Gastroesophageal sphincter (tissue), 4 donors: ENCODE measurements around the gene CDK17. TPM values are rescaled to one million over a fixed set of nuclear protein-coding genes. Genes with fewer than 3 reads are reported as not detected.
A peak's percentile ranks its signal among the peaks of the same experiment; 100 is the strongest.
"Not testable (repeated sequence)": the region's sequence is repeated elsewhere in the genome, so short reads cannot be mapped to it uniquely, and the experiment has no call there.

Source experiments
- ATAC-seq: fragments of 150-250 bp; one replicate; pipeline ENCODE4 v1.9.1; 2016; ENCODE audit warnings: mild to moderate bottlenecking, moderate library complexity
- H3K27ac ChIP-seq, 4 donors: fragments of 200-600 bp; sonication (generic) in 3 of 4; 1 replicate in 3 of 4; 2 replicates in 1 of 4; pipeline ENCODE4 v1.5.1; 2016 to 2019
- H3K27me3 ChIP-seq: fragments of 200-600 bp; sonication (generic); one replicate; pipeline ENCODE4 v1.5.1; 2019
- H3K36me3 ChIP-seq, 2 donors: fragments of 200-600 bp; sonication (generic); one replicate each; pipeline ENCODE4 v1.5.1; 2019; ENCODE audit warnings: control low read depth in 1 of 2
- H3K4me1 ChIP-seq, 3 donors: fragments of 200-600 bp; sonication (generic); 1 replicate in 2 of 3; 2 replicates in 1 of 3; pipeline ENCODE4 v1.5.1; 2016 to 2019; ENCODE audit warnings: control low read depth in 2 of 3
- H3K4me3 ChIP-seq, 2 donors: fragments of 200-600 bp; sonication (generic); one replicate each; pipeline ENCODE4 v1.5.1; 2019; ENCODE audit warnings: mild to moderate bottlenecking in 1 of 2, moderate library complexity in 1 of 2
- H3K9me3 ChIP-seq, 3 donors: fragments of 200-600 bp; sonication (generic); one replicate each; pipeline ENCODE4 v1.5.1; 2017 to 2019; ENCODE audit warnings: control low read depth in 2 of 3
- CTCF ChIP-seq, 4 experiments: fragments of 200-600 bp in 2 of 4; fragments of 450-650 bp in 2 of 4; sonication (generic) in 1 of 4; IDR thresholded peaks; one replicate each; pipeline ENCODE4 v1.5.1; 2017 to 2019; ENCODE audit warnings: antibody characterized with exemption in 4 of 4, mild to moderate bottlenecking in 2 of 4, moderate library complexity in 2 of 4
- EP300 ChIP-seq: sonication (generic); formaldehyde crosslinking; IDR thresholded peaks from one replicate; pipeline ENCODE4 v1.6.1; 2017; ENCODE audit warnings: antibody characterized with exemption, mild to moderate bottlenecking
- POLR2A ChIP-seq, 2 donors: fragments of 450-650 bp; IDR thresholded peaks; one replicate each; pipeline ENCODE4 v1.6.1; 2017; ENCODE audit warnings: antibody characterized with exemption in 2 of 2, mild to moderate bottlenecking in 2 of 2, moderate library complexity in 1 of 2
- POLR2AphosphoS5 ChIP-seq: sonication (generic); formaldehyde crosslinking; IDR thresholded peaks from one replicate; pipeline ENCODE4 v1.6.1; 2017; ENCODE audit warnings: antibody characterized with exemption
- WGBS, 2 donors: methylation state at CpG; one replicate each; pipeline ENCODE4 v1.1.5; 2018; ENCODE audit warnings: low coverage in 1 of 2; 5-methylcytosine and 5-hydroxymethylcytosine counted together
- total RNA-seq, 4 donors: library from RNA; depleted of rRNA; stranded (reverse); fragments of >200 nt; gene quantifications; one replicate each; pipeline ENCODE4 v1.1.0, GENCODE V29; 2016

Gene CDK17
- total RNA-seq, 4 donors from 2014 or later, result 54.4 to 77.9 (median 62.9) TPM

- 52 to 55% methylated on average over 3 of the region's 3 CpGs for WGBS, 2 donors
- H3K27ac ChIP-seq, result no peak overlapping the region
- no peak for ATAC-seq
Observed at GRCh38 chr12:96425321-96425720, 25.1 kb upstream of the CDK17 start.

GRCh38 chr12:96424601-96425000 lies 24.4 kb upstream of the CDK17 start:
- ATAC-seq, result no peak
- H3K36me3 ChIP-seq, result no peaks in the 10 kb centered on the region
- TF ChIP-seq POLR2AphosphoS5 (no peak), EP300 (no peak), CTCF (IDR thresholded peaks at IDR 0.05) (no peak), POLR2A (IDR thresholded peaks at IDR 0.05) (no peak)
- WGBS, 2 donors, result 97 to 100% methylated on average over 1 to 3 of the region's 3 CpGs
- peaks cover 0 to 10% (median 0%) of the 10 kb centered on the region in 3 donors for H3K4me1 ChIP-seq
- no peaks in the 10 kb centered on the region for H3K9me3 ChIP-seq
- no peak overlapping the region for H3K4me3 ChIP-seq
- no peak overlapping the region for H3K27ac ChIP-seq
- no peaks in the 10 kb centered on the region for H3K27me3 ChIP-seq

More at GRCh38 chr12:96425321-96425720, 25.1 kb upstream of the CDK17 start:
- no peak for TF ChIP-seq EP300
- peaks cover 0 to 10% (median 0%) of the 10 kb centered on the region in 3 donors for H3K4me1 ChIP-seq
- H3K4me3 ChIP-seq, result no peak overlapping the region
- H3K36me3 ChIP-seq, result no peaks in the 10 kb centered on the region
- no peaks in the 10 kb centered on the region for H3K27me3 ChIP-seq
- no peaks in the 10 kb centered on the region for H3K9me3 ChIP-seq

- WGBS, 2 donors, result 35 to 78% methylated on average over 2 of the region's 2 CpGs
- H3K27ac ChIP-seq, result no peak overlapping the region
- H3K27me3 ChIP-seq, result no peaks in the 10 kb centered on the region
- H3K4me3 ChIP-seq, result no peak overlapping the region
- ATAC-seq, result no peak
- no peaks in the 10 kb centered on the region for H3K36me3 ChIP-seq
- no peaks in the 10 kb centered on the region for H3K9me3 ChIP-seq
- peaks cover 0 to 7% (median 0%) of the 10 kb centered on the region in 3 donors for H3K4me1 ChIP-seq
- TF ChIP-seq POLR2AphosphoS5 (no peak), CTCF (IDR thresholded peaks at IDR 0.05) (no peak), POLR2A (IDR thresholded peaks at IDR 0.05) (no peak), EP300 (no peak)
Observed at GRCh38 chr12:96422192-96422591, 22.0 kb upstream of the CDK17 start.

GRCh38 chr12:96421014-96421413 lies 20.8 kb upstream of the CDK17 start:
- Histone ChIP-seq H3K4me3 (peak overlapping the region in 1 of 2 donors; percentile 22), H3K27me3 (no peaks in the 10 kb centered on the region), H3K27ac (peak overlapping the region in 3 of 4 donors; percentile 15 to 49 (median 30)), H3K4me1 (peaks cover 0 to 5% (median 0%) of the 10 kb centered on the region in 3 donors), H3K36me3 (no peaks in the 10 kb centered on the region), H3K9me3 (no peaks in the 10 kb centered on the region)
- 64 to 76% methylated on average over 6 of the region's 6 CpGs for WGBS, 2 donors
- TF ChIP-seq POLR2AphosphoS5, result no peak
- no peak for TF ChIP-seq EP300
- no peak for TF ChIP-seq POLR2A (IDR thresholded peaks at IDR 0.05)
- no peak for TF ChIP-seq CTCF (IDR thresholded peaks at IDR 0.05)
- ATAC-seq, result no peak

GRCh38 chr12:96420277-96420835 lies 20.1 kb upstream of the CDK17 start:
- no peak for ATAC-seq
- no peak for TF ChIP-seq POLR2AphosphoS5
- Histone ChIP-seq H3K9me3 (no peaks in the 10 kb centered on the region), H3K36me3 (no peaks in the 10 kb centered on the region), H3K27ac (peak overlapping the region in 1 of 4 donors; percentile 30), H3K27me3 (no peaks in the 10 kb centered on the region), H3K4me3 (no peak overlapping the region), H3K4me1 (peaks cover 0 to 5% (median 0%) of the 10 kb centered on the region in 3 donors)
- WGBS, 2 donors, result 77 to 82% methylated on average over 4 to 7 of the region's 7 CpGs

- TF ChIP-seq EP300 (no peak), CTCF (IDR thresholded peaks at IDR 0.05) (no peak), POLR2AphosphoS5 (no peak), POLR2A (IDR thresholded peaks at IDR 0.05) (no peak)
- Histone ChIP-seq H3K36me3 (no peaks in the 10 kb centered on the region), H3K4me1 (peaks cover 0 to 5% (median 0%) of the 10 kb centered on the region in 3 donors), H3K9me3 (no peaks in the 10 kb centered on the region), H3K4me3 (no peak overlapping the region), H3K27ac (no peak overlapping the region), H3K27me3 (no peaks in the 10 kb centered on the region)
- WGBS, 2 donors, result 86 to 92% methylated on average over 2 to 5 of the region's 5 CpGs
- no peak for ATAC-seq
Observed at GRCh38 chr12:96419576-96420276, 19.5 kb upstream of the CDK17 start.

- WGBS, 2 donors, result 73 to 100% methylated on average over 2 of the region's 2 CpGs
- H3K9me3 ChIP-seq, H3K27ac ChIP-seq, H3K4me1 ChIP-seq, H3K27me3 ChIP-seq, H3K36me3 ChIP-seq, H3K4me3 ChIP-seq, ATAC-seq: not testable (repeated sequence)
Observed at GRCh38 chr12:96417688-96418087, 17.4 kb upstream of the CDK17 start.
